CD4-positive, alpha-beta T cell (primary cell): ENCODE results near the gene STAT5B. TPM values are rescaled to one million over a fixed set of nuclear protein-coding genes. Genes with fewer than 3 reads are reported as not detected.

Source experiments
- ATAC-seq: fragments of 200-7000 bp; cut with Tn5 transposase; one replicate; pipeline ENCODE4 v1.10.0; 2022; ENCODE audit warnings: mild to moderate bottlenecking; ENCODE audit not compliant: poor library complexity
- CTCF ChIA-PET: fragments of 350-600 bp; sonication (Branson Sonifier 250); formaldehyde crosslinking; loops from one replicate; lab custom pipeline; 2021; ENCODE audit warnings: antibody characterized with exemption, inconsistent platforms; lab: Charles Lee
- POLR2A ChIA-PET: fragments of 350-600 bp; sonication (Branson Sonifier 250); formaldehyde crosslinking; loops from one replicate; lab custom pipeline; 2021; ENCODE audit warnings: antibody characterized with exemption, inconsistent platforms; lab: Charles Lee
- DNase-seq, 14 experiments: peaks; one replicate each; pipeline ENCODE4 v3.0.0-alpha.2; 2013 to 2020; ENCODE audit warnings: mixed read lengths in 2 of 14
- H3K27ac ChIP-seq, 2 donors: one replicate each; pipeline versions ENCODE4 v1.5.1 to v1.7.0; 2013; ENCODE audit warnings: low read length in 2 of 2, low read depth in 1 of 2, mild to moderate bottlenecking in 1 of 2
- H3K27me3 ChIP-seq, 2 experiments: 1 replicate in 1 of 2; 2 replicates in 1 of 2; pipeline versions ENCODE4 v1.6.1 to v1.7.0; 2013; ENCODE audit warnings: low read length in 2 of 2, control low read depth in 1 of 2, mild to moderate bottlenecking in 1 of 2, moderate library complexity in 1 of 2; ENCODE audit not compliant: insufficient read depth in 2 of 2, control insufficient read depth in 1 of 2
- H3K36me3 ChIP-seq: one replicate; pipeline ENCODE4 v1.6.1; 2013; ENCODE audit warnings: low read length, control low read depth; ENCODE audit not compliant: insufficient read depth
- H3K4me1 ChIP-seq: one replicate; pipeline ENCODE4 v1.6.1; 2013; ENCODE audit warnings: low read length, control low read depth; ENCODE audit not compliant: insufficient read depth
- H3K4me3 ChIP-seq: one replicate; pipeline ENCODE4 v1.5.1; 2013; ENCODE audit warnings: mild to moderate bottlenecking, low read length, moderate library complexity
- H3K9me3 ChIP-seq, 2 experiments: 1 replicate in 1 of 2; 2 replicates in 1 of 2; pipeline versions ENCODE4 v1.6.1 to v1.7.0; 2013; ENCODE audit warnings: low read length in 2 of 2, mild to moderate bottlenecking in 2 of 2, control low read depth in 1 of 2, moderate library complexity in 1 of 2; ENCODE audit not compliant: control insufficient read depth in 1 of 2, insufficient read depth in 1 of 2
- H3K27ac Mint-ChIP-seq: one replicate; pipeline ENCODE4 v1.8.0; 2020; ENCODE audit warnings: mixed read lengths
- H3K27me3 Mint-ChIP-seq: one replicate; pipeline ENCODE4 v1.8.0; 2021; ENCODE audit warnings: mixed read lengths
- H3K36me3 Mint-ChIP-seq: one replicate; pipeline ENCODE4 v1.8.0; 2021; ENCODE audit warnings: low read depth, mixed read lengths
- H3K4me1 Mint-ChIP-seq: one replicate; pipeline ENCODE4 v1.8.0; 2021; ENCODE audit warnings: low read depth, mixed read lengths
- H3K4me3 Mint-ChIP-seq: one replicate; pipeline ENCODE4 v1.8.0; 2020; ENCODE audit warnings: mild to moderate bottlenecking, mixed read lengths
- H3K9me3 Mint-ChIP-seq: one replicate; pipeline ENCODE4 v1.8.0; 2020; ENCODE audit warnings: mixed read lengths
- intact Hi-C, 2 experiments: fragments of 100-400 bp; cut with DNase I in 1 of 2; cut with micrococcal nuclease in 1 of 2; formaldehyde crosslinking; loops; one replicate each; pipeline versions ENCODE4 v1.15.1 to v1.9.0; 2023 to 2025; cut with DNase I, micrococcal nuclease
- total RNA-seq, 174 experiments: library from RNA in 2 of 174; stranded (reverse) in 2 of 174; gene quantifications; one replicate each; pipeline ENCODE4 v1.2.3 and lab custom pipeline; 2021 to 2026
- TF ChIP-seq, protein P1 (sequence below): fragments of 200-600 bp; IDR thresholded peaks from one replicate; pipeline ENCODE4 v1.8.0; 2022; ENCODE audit warnings: antibody characterized with exemption, mild to moderate bottlenecking

The STAT5B gene
- total RNA-seq, 2 experiments from 2014 or later = 99.4 to 104 TPM

DNA sequence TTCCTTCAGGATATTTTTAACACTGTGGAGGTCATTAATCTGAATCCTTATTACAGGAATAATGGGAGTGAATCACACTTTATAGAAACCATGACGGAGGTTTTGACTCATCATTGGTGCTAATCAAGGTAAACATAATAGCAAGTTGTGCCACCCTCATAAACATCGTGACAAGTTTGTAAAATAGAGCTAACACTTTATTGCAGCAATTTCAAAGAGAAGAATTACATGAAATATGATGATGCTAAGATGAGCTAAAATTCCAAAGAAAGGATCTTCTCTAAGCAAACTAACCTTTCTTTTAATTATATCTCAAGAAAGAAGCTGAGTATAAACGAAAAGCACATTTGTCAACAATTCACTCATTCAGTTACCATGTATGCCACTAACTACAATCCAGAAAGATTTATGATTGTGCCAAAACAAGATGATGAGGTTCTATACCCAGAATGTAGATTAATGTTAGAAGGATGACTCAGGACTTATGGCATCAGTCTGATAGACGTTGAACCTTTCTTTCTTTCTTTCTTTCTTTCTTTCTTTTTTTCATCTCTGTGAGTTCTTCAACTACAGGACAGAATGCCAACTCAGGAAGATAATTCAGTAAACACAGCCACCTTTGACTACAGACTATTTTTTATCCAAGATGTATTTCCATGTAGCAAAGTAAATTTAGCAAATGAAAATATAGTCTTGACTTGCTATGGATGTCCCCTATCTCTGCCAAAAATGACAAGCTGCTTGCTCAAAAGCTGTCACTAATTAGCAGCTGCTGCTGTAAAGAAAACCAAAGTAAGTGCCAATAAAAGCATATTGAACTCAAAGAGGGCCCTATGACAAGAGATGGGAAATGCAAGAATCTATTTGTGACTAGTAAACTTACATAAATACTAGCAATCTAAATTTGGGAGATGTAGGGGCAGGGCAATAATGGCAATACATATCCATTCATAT is 23.3 kb downstream of the STAT5B start:
- Histone ChIP-seq H3K36me3 (peaks cover 3% of the 10 kb centered on the region), H3K27ac (peak overlapping the region; percentile 31 to 39), H3K27me3 (no peaks in the 10 kb centered on the region), H3K4me3 (no peak overlapping the region), H3K9me3 (no peaks in the 10 kb centered on the region), H3K4me1 (peaks cover 52% of the 10 kb centered on the region)
- no peaks in the 10 kb centered on the region for H3K9me3 Mint-ChIP-seq
- no peak for DNase-seq
- ATAC-seq = no peak
- peaks cover 70% of the 10 kb centered on the region for H3K4me1 Mint-ChIP-seq
- CTCF ChIA-PET = interaction anchor here (0.6 to 7.7 kb wide), 3 partner anchors 16 to 153 kb away, joined by 3 to 51 read pairs (median 5); no protein-coding TSS in a partner anchor
- peak overlapping the region; percentile 62 for H3K4me3 Mint-ChIP-seq
- H3K27me3 Mint-ChIP-seq = no peaks in the 10 kb centered on the region
- H3K27ac Mint-ChIP-seq = peak overlapping the region; percentile 96
- TF ChIP-seq, protein P1, sequence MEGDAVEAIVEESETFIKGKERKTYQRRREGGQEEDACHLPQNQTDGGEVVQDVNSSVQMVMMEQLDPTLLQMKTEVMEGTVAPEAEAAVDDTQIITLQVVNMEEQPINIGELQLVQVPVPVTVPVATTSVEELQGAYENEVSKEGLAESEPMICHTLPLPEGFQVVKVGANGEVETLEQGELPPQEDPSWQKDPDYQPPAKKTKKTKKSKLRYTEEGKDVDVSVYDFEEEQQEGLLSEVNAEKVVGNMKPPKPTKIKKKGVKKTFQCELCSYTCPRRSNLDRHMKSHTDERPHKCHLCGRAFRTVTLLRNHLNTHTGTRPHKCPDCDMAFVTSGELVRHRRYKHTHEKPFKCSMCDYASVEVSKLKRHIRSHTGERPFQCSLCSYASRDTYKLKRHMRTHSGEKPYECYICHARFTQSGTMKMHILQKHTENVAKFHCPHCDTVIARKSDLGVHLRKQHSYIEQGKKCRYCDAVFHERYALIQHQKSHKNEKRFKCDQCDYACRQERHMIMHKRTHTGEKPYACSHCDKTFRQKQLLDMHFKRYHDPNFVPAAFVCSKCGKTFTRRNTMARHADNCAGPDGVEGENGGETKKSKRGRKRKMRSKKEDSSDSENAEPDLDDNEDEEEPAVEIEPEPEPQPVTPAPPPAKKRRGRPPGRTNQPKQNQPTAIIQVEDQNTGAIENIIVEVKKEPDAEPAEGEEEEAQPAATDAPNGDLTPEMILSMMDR = no peak
- intact Hi-C loops = loop anchor here in 1 of 2 experiments (5.0 kb wide), 1 partner anchor 134 kb away; the partner anchor contains the start of gene STAT3
- POLR2A ChIA-PET = interaction anchor here (0.5 to 7.4 kb wide), 3 partner anchors 12 to 20 kb away, joined by 3 to 301 read pairs (median 4); partner anchors contain the start of gene STAT5B
- H3K36me3 Mint-ChIP-seq = peaks cover 12% of the 10 kb centered on the region

DNA sequence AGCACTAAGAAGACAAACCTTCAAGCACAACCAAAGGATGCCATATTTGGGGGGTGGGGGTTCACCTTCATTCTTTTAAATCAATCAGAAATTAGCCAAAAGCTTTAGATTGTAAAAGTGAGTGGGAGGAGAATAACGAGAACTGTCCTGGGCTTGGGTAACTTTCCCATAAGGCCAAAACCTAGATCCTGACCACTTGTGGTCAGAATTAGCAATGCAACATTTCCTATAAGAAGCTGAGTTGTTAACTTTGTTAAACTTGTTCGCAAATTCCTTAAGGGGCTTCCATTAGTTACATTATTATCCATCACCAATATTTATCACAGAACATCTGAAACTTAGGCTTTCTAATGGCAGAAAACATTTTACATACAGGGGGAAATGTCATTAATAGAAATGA is 25.1 kb downstream of the STAT5B start:
- Mint-ChIP-seq H3K9me3 (no peaks in the 10 kb centered on the region), H3K4me3 (no peak overlapping the region), H3K27me3 (no peaks in the 10 kb centered on the region), H3K36me3 (peaks cover 10% of the 10 kb centered on the region), H3K4me1 (peaks cover 71% of the 10 kb centered on the region), H3K27ac (peak overlapping the region; percentile 96)
- Histone ChIP-seq H3K27me3 (no peaks in the 10 kb centered on the region), H3K4me1 (peaks cover 62% of the 10 kb centered on the region), H3K27ac (peak overlapping the region; percentile 36 to 86), H3K36me3 (no peaks in the 10 kb centered on the region), H3K9me3 (no peaks in the 10 kb centered on the region), H3K4me3 (no peak overlapping the region)
- TF ChIP-seq, protein P1 = no peak
- no peak for DNase-seq
- ChIA-PET CTCF (interaction anchor here (1.1 to 7.7 kb wide), 3 partner anchors 18 to 69 kb away, joined by 3 to 51 read pairs (median 47); no protein-coding TSS in a partner anchor), POLR2A (interaction anchor here (0.8 to 7.4 kb wide), 5 partner anchors 21 to 138 kb away, joined by 3 to 301 read pairs (median 55); partner anchors contain the start of genes STAT3, STAT5A and STAT5B)
- intact Hi-C loops = loop anchor here in 1 of 2 experiments (5.0 kb wide), 1 partner anchor 136 kb away; the partner anchor contains the start of gene STAT3
- ATAC-seq = no peak

DNA sequence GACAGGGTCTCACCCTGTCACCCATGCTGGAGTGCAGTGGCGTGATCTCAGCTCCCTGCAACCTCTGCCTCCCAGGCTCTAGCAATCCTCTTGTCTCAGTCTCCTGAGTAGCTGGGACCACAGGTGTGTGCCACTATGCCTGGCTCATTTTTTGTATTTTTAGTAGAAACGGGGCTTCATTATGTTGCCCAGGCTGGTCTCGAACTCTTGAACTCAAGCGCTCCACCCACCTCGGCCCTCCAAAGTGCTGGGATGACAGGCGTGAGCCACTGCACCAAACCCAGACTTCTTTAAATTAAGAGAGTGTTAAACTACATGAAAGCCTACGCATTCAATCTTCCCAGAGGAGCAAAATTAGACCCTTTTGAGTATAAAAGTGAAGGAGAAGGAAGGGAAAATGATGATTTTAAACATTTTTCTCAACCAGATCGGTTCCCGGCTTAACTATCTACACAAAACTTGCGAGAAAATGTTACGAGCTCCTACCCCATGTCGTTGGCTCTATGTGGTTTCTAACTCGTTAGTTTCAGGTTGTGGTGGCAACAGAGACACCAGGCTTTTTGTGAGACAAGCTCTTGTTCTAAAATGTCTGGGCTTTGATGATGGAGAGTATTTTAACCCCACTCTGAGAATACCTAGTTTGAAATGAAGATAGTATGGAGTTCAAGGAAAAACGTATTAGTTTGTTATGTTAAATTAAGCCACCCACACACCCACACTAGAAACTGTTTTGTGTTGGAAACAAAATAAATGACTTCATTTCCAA is 26.3 kb downstream of the STAT5B start:
- ATAC-seq = peak; percentile 49
- Histone ChIP-seq H3K27ac (peak overlapping the region; percentile 85 to 86), H3K27me3 (no peaks in the 10 kb centered on the region), H3K9me3 (no peaks in the 10 kb centered on the region), H3K4me1 (peaks cover 58% of the 10 kb centered on the region), H3K4me3 (peak overlapping the region; percentile 42), H3K36me3 (no peaks in the 10 kb centered on the region)
- Mint-ChIP-seq H3K4me3 (peak overlapping the region; percentile 86), H3K9me3 (no peaks in the 10 kb centered on the region), H3K36me3 (peaks cover 5% of the 10 kb centered on the region), H3K27me3 (no peaks in the 10 kb centered on the region), H3K27ac (peak overlapping the region; percentile 96), H3K4me1 (peaks cover 63% of the 10 kb centered on the region)
- TF ChIP-seq, protein P1 = no peak
- intact Hi-C loops = loop anchor here in 1 of 2 experiments (2.0 to 5.0 kb wide), 2 partner anchors 27 to 137 kb away; partner anchors contain the start of gene STAT3
- DNase-seq = peak in 12 of 14 experiments; percentile 11 to 83 (median 41)
- ChIA-PET POLR2A (interaction anchor here (0.7 to 7.4 kb wide), 15 partner anchors 10 to 584 kb away, joined by 3 to 301 read pairs (median 4); partner anchors contain the start of genes CNP, EIF1, GHDC and STAT3), CTCF (interaction anchor here (1.3 to 7.7 kb wide), 5 partner anchors 19 to 73 kb away, joined by 4 to 51 read pairs (median 13); partner anchors contain the start of genes STAT5A and STAT5B)
